CD8-positive, alpha-beta memory T cell (primary cell): Measurements from ENCODE around the gene TTC23. TPM values are rescaled to one million over a fixed set of nuclear protein-coding genes. Genes with fewer than 3 reads are reported as not detected.

Source experiments
- CTCF ChIA-PET: fragments of 350-600 bp; sonication (Branson Sonifier 250); formaldehyde crosslinking; loops from one replicate; lab custom pipeline; 2021; ENCODE audit warnings: antibody characterized with exemption; lab: Charles Lee
- POLR2A ChIA-PET: fragments of 350-600 bp; sonication (Branson Sonifier 250); formaldehyde crosslinking; loops from one replicate; lab custom pipeline; 2021; ENCODE audit warnings: antibody characterized with exemption; lab: Charles Lee
- DNase-seq, 5 donors: peaks; one replicate each; pipeline versions ENCODE4 v3.0.0 to v3.0.0-alpha.2; 2020 to 2022; ENCODE audit warnings: mixed read lengths in 1 of 5
- H3K27ac ChIP-seq: one replicate; pipeline ENCODE4 v1.7.0; 2013; ENCODE audit warnings: low read depth, mild to moderate bottlenecking, low read length, moderate library complexity
- H3K27me3 ChIP-seq: 2 replicates; pipeline ENCODE4 v1.7.0; 2013; ENCODE audit warnings: low read length, mild to moderate bottlenecking; ENCODE audit not compliant: insufficient read depth, poor library complexity, severe bottlenecking
- H3K36me3 ChIP-seq: 2 replicates; pipeline ENCODE4 v1.7.0; 2013; ENCODE audit warnings: mild to moderate bottlenecking, low read length, moderate library complexity; ENCODE audit not compliant: insufficient read depth
- H3K4me1 ChIP-seq: 2 replicates; pipeline ENCODE4 v1.7.0; 2013; ENCODE audit warnings: mild to moderate bottlenecking, low read length, moderate library complexity; ENCODE audit not compliant: insufficient read depth
- H3K4me3 ChIP-seq: 2 replicates; pipeline ENCODE4 v1.7.0; 2013; ENCODE audit warnings: mild to moderate bottlenecking, low read length
- H3K9me3 ChIP-seq: 2 replicates; pipeline ENCODE4 v1.7.0; 2013; ENCODE audit warnings: mild to moderate bottlenecking, low read length
- H3K27ac Mint-ChIP-seq, 8 donors: one replicate each; pipeline ENCODE4 v1.8.0; 2020 to 2021; ENCODE audit warnings: mixed read lengths in 8 of 8, mild to moderate bottlenecking in 6 of 8, inconsistent platforms in 3 of 8, moderate library complexity in 3 of 8
- H3K27me3 Mint-ChIP-seq, 2 donors: one replicate each; pipeline ENCODE4 v1.8.0; 2020 to 2021; ENCODE audit warnings: mixed read lengths in 2 of 2, mild to moderate bottlenecking in 1 of 2, moderate library complexity in 1 of 2
- H3K36me3 Mint-ChIP-seq, 3 donors: one replicate each; pipeline ENCODE4 v1.8.0; 2020 to 2021; ENCODE audit warnings: mixed read lengths in 3 of 3, inconsistent platforms in 1 of 3, mild to moderate bottlenecking in 1 of 3
- H3K4me1 Mint-ChIP-seq, 3 donors: one replicate each; pipeline ENCODE4 v1.8.0; 2020 to 2021; ENCODE audit warnings: mixed read lengths in 3 of 3, inconsistent platforms in 1 of 3, mild to moderate bottlenecking in 1 of 3
- H3K4me3 Mint-ChIP-seq, 7 donors: one replicate each; pipeline ENCODE4 v1.8.0; 2020 to 2021; ENCODE audit warnings: mixed read lengths in 7 of 7, mild to moderate bottlenecking in 6 of 7, moderate library complexity in 4 of 7, inconsistent platforms in 2 of 7
- H3K9me3 Mint-ChIP-seq, 5 donors: one replicate each; pipeline ENCODE4 v1.8.0; 2020 to 2022; ENCODE audit warnings: mixed read lengths in 5 of 5, mild to moderate bottlenecking in 3 of 5, moderate library complexity in 2 of 5, inconsistent platforms in 1 of 5
- polyA plus RNA-seq: library from polyadenylated mRNA; unstranded; fragments of 300-500 nt; fragmentation: Illumina TruSeq; gene quantifications from one replicate; pipeline ENCODE4 v1.2.3, GENCODE V29; 2021
- total RNA-seq, 2 experiments: library from RNA; stranded (reverse); gene quantifications; one replicate each; pipeline ENCODE4 v1.2.3, GENCODE V29; 2021

The TTC23 gene
- total and polyA plus RNA-seq, 3 experiments from 2014 or later = 0.10 to 2.7 (median 2.0) TPM

GRCh38 chr15:99102332-99103235, 146.8 kb downstream of the TTC23 start:
- POLR2A ChIA-PET = no interaction called here
- H3K27me3 Mint-ChIP-seq = peaks cover 8 to 51% of the 10 kb centered on the region in 2 donors

GRCh38 chr15:99101501-99101900, 147.9 kb downstream of the TTC23 start:
- Mint-ChIP-seq H3K27me3 (peaks cover 8 to 54% of the 10 kb centered on the region in 2 donors), H3K4me3 (no peak overlapping the region), H3K36me3 (peaks cover 0 to 3% (median 0%) of the 10 kb centered on the region in 3 donors), H3K27ac (no peak overlapping the region), H3K9me3 (no peaks in the 10 kb centered on the region), H3K4me1 (peaks cover 3 to 13% (median 12%) of the 10 kb centered on the region in 3 donors)
- no peak overlapping the region for H3K4me3 ChIP-seq
- DNase-seq = no peak
- H3K27ac ChIP-seq = no peak overlapping the region
- H3K4me1 ChIP-seq = no peaks in the 10 kb centered on the region
- H3K27me3 ChIP-seq = peaks cover 4% of the 10 kb centered on the region
- H3K9me3 ChIP-seq = no peaks in the 10 kb centered on the region
- ChIA-PET POLR2A (no interaction called here), CTCF (interaction anchor here (1.4 to 3.4 kb wide), 2 partner anchors 26 to 113 kb away, joined by 3 to 17 read pairs; no protein-coding TSS in a partner anchor)
- no peaks in the 10 kb centered on the region for H3K36me3 ChIP-seq

More at GRCh38 chr15:99102332-99103235, 146.8 kb downstream of the TTC23 start:
- H3K27me3 ChIP-seq = peaks cover 4% of the 10 kb centered on the region
- CTCF ChIA-PET = interaction anchor here (1.0 to 3.4 kb wide), 2 partner anchors 27 to 112 kb away, joined by 4 to 17 read pairs; no protein-coding TSS in a partner anchor
- Mint-ChIP-seq H3K27ac (no peak overlapping the region), H3K9me3 (no peaks in the 10 kb centered on the region), H3K4me3 (no peak overlapping the region), H3K36me3 (peaks cover 0 to 5% (median 0%) of the 10 kb centered on the region in 3 donors), H3K4me1 (peaks cover 11 to 24% (median 17%) of the 10 kb centered on the region in 3 donors)
- H3K4me3 ChIP-seq = no peak overlapping the region
- DNase-seq = no peak
- H3K27ac ChIP-seq = no peak overlapping the region
- peaks cover 8% of the 10 kb centered on the region for H3K4me1 ChIP-seq
- no peaks in the 10 kb centered on the region for H3K9me3 ChIP-seq
- no peaks in the 10 kb centered on the region for H3K36me3 ChIP-seq

- Histone ChIP-seq H3K36me3 (no peaks in the 10 kb centered on the region), H3K4me3 (no peak overlapping the region), H3K27ac (no peak overlapping the region), H3K27me3 (peaks cover 4% of the 10 kb centered on the region), H3K4me1 (no peaks in the 10 kb centered on the region), H3K9me3 (no peaks in the 10 kb centered on the region)
- H3K27me3 Mint-ChIP-seq = peaks cover 9 to 55% of the 10 kb centered on the region in 2 donors
- no peaks in the 10 kb centered on the region for H3K36me3 Mint-ChIP-seq
- peak in 1 of 5 donors; percentile 57 for DNase-seq
- H3K4me3 Mint-ChIP-seq = peak overlapping the region in 1 of 7 donors; percentile 22
- H3K9me3 Mint-ChIP-seq = no peaks in the 10 kb centered on the region
- peaks cover 0 to 10% (median 8%) of the 10 kb centered on the region in 3 donors for H3K4me1 Mint-ChIP-seq
- ChIA-PET CTCF (interaction anchor here (0.9 to 3.4 kb wide), 4 partner anchors 10 to 114 kb away, joined by 3 to 17 read pairs (median 4); no protein-coding TSS in a partner anchor), POLR2A (no interaction called here)
- no peak overlapping the region for H3K27ac Mint-ChIP-seq
Observed at GRCh38 chr15:99100245-99101173, 148.9 kb downstream of the TTC23 start.

GRCh38 chr15:99099661-99100060, 149.7 kb downstream of the TTC23 start:
- H3K27me3 Mint-ChIP-seq = peaks cover 9 to 55% of the 10 kb centered on the region in 2 donors
- no peak overlapping the region for H3K27ac ChIP-seq
- H3K36me3 ChIP-seq = no peaks in the 10 kb centered on the region
- peaks cover 0 to 9% (median 8%) of the 10 kb centered on the region in 3 donors for H3K4me1 Mint-ChIP-seq
- H3K4me1 ChIP-seq = no peaks in the 10 kb centered on the region
- H3K4me3 ChIP-seq = no peak overlapping the region
- DNase-seq = no peak
- CTCF ChIA-PET = interaction anchor here (0.9 kb wide), 1 partner anchor 23 kb away, joined by 3 read pairs; no protein-coding TSS in a partner anchor
- POLR2A ChIA-PET = no interaction called here
- no peaks in the 10 kb centered on the region for H3K36me3 Mint-ChIP-seq
- H3K27me3 ChIP-seq = peaks cover 4% of the 10 kb centered on the region
- no peaks in the 10 kb centered on the region for H3K9me3 ChIP-seq
- H3K4me3 Mint-ChIP-seq = no peak overlapping the region
- H3K27ac Mint-ChIP-seq = no peak overlapping the region
- no peaks in the 10 kb centered on the region for H3K9me3 Mint-ChIP-seq

GRCh38 chr15:99098991-99099390, 150.4 kb downstream of the TTC23 start:
- H3K27me3 Mint-ChIP-seq = peaks cover 9 to 55% of the 10 kb centered on the region in 2 donors
- no peak for DNase-seq
- H3K4me1 ChIP-seq = no peaks in the 10 kb centered on the region

GRCh38 chr15:99098426-99098825, 151.0 kb downstream of the TTC23 start:
- Histone ChIP-seq H3K36me3 (no peaks in the 10 kb centered on the region), H3K9me3 (no peaks in the 10 kb centered on the region), H3K4me1 (no peaks in the 10 kb centered on the region), H3K27ac (no peak overlapping the region), H3K27me3 (peaks cover 3% of the 10 kb centered on the region), H3K4me3 (no peak overlapping the region)
- peaks cover 9 to 51% of the 10 kb centered on the region in 2 donors for H3K27me3 Mint-ChIP-seq
- H3K4me3 Mint-ChIP-seq = peak overlapping the region in 1 of 7 donors; percentile 9
- H3K9me3 Mint-ChIP-seq = no peaks in the 10 kb centered on the region
- ChIA-PET POLR2A (no interaction called here), CTCF (no interaction called here)
- H3K27ac Mint-ChIP-seq = no peak overlapping the region
- no peak for DNase-seq
- no peaks in the 10 kb centered on the region for H3K36me3 Mint-ChIP-seq
- H3K4me1 Mint-ChIP-seq = peaks cover 0 to 8% (median 3%) of the 10 kb centered on the region in 3 donors

More at GRCh38 chr15:99098991-99099390, 150.4 kb downstream of the TTC23 start:
- Mint-ChIP-seq H3K9me3 (no peaks in the 10 kb centered on the region), H3K4me3 (no peak overlapping the region), H3K36me3 (no peaks in the 10 kb centered on the region), H3K4me1 (peaks cover 0 to 8% (median 6%) of the 10 kb centered on the region in 3 donors), H3K27ac (no peak overlapping the region)
- ChIA-PET POLR2A (no interaction called here), CTCF (no interaction called here)
- Histone ChIP-seq H3K36me3 (no peaks in the 10 kb centered on the region), H3K4me3 (no peak overlapping the region), H3K27me3 (peaks cover 4% of the 10 kb centered on the region), H3K9me3 (no peaks in the 10 kb centered on the region), H3K27ac (no peak overlapping the region)

- H3K36me3 Mint-ChIP-seq = no peaks in the 10 kb centered on the region
- no peaks in the 10 kb centered on the region for H3K9me3 ChIP-seq
- H3K27me3 ChIP-seq = no peaks in the 10 kb centered on the region
- H3K9me3 Mint-ChIP-seq = no peaks in the 10 kb centered on the region
- peaks cover 0 to 8% (median 3%) of the 10 kb centered on the region in 3 donors for H3K4me1 Mint-ChIP-seq
- H3K4me1 ChIP-seq = no peaks in the 10 kb centered on the region
- ChIA-PET POLR2A (no interaction called here), CTCF (no interaction called here)
- no peak overlapping the region for H3K4me3 Mint-ChIP-seq
- H3K27ac Mint-ChIP-seq = peak overlapping the region in 1 of 8 donors; percentile 60
- DNase-seq = no peak
- H3K27ac ChIP-seq = no peak overlapping the region
- H3K4me3 ChIP-seq = no peak overlapping the region
- H3K36me3 ChIP-seq = no peaks in the 10 kb centered on the region
- H3K27me3 Mint-ChIP-seq = peaks cover 9 to 49% of the 10 kb centered on the region in 2 donors
Observed at GRCh38 chr15:99097441-99098410, 151.7 kb downstream of the TTC23 start.
